ENCODE results near the gene ODC1.

GRCh38 chr2:10424051-10424450 is 24.1 kb downstream of the ODC1 start:
- TF ChIP-seq CTCF (IDR thresholded peaks at IDR 0.05) (no peak), ZFX (IDR thresholded peaks at IDR 0.05; ENCODE audit: borderline replicate concordance) (no peak)
